ENCODE results near the gene EIF4ENIF1. TPM values are rescaled to one million over a fixed set of nuclear protein-coding genes. Genes with fewer than 3 reads are reported as not detected.
A peak's percentile ranks its signal among the peaks of the same experiment; 100 is the strongest.
"Not testable (repeated sequence)": the region's sequence is repeated elsewhere in the genome, so short reads cannot be mapped to it uniquely, and the experiment has no call there.

EIF4ENIF1 gene
- total and polyA plus RNA-seq, 7 donors, result 9.2 to 34.2 (median 24.8) TPM

DNA sequence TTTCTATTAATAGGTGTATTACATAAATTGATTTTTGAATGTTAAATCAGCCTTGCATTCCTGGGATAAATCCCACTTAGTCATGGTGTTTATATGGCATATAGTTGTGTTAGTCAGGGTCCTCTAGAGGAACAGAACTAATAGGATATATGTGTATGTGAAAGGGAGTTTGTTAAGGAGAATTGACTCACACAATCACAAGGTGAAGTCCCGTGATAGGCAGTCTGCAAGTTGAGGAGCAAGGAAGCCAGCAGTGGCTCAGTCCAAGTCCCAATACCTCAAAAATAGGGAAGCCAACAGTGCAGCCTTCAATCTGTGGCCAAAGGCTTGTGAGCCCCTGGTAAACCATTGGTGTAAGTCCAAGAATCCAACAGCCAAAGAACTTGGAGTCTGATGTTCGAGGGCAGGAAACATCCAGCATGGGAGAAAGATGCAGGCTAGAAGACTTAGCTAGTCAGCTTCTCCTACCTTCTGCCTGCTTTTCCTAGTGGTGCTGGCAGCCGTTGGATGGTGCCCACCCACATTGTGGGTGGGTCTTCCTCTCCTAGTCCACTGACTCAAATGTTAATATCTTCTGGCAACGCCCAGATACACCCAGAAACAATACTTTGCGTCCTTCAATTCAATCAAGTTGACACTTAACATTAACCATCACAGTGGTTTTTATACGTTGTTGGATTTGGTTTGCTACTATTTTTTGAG, 19.6 kb upstream of the EIF4ENIF1 start:
- no peak overlapping the region for H3K27ac ChIP-seq
- no peaks in the 10 kb centered on the region for H3K4me1 ChIP-seq
- H3K36me3 ChIP-seq (ENCODE audit: insufficient read depth in 1 of 2, low read depth in 1 of 2), result no peaks in the 10 kb centered on the region
- H3K9me3 ChIP-seq, result peaks cover 5% of the 10 kb centered on the region
- TF ChIP-seq, protein P1, sequence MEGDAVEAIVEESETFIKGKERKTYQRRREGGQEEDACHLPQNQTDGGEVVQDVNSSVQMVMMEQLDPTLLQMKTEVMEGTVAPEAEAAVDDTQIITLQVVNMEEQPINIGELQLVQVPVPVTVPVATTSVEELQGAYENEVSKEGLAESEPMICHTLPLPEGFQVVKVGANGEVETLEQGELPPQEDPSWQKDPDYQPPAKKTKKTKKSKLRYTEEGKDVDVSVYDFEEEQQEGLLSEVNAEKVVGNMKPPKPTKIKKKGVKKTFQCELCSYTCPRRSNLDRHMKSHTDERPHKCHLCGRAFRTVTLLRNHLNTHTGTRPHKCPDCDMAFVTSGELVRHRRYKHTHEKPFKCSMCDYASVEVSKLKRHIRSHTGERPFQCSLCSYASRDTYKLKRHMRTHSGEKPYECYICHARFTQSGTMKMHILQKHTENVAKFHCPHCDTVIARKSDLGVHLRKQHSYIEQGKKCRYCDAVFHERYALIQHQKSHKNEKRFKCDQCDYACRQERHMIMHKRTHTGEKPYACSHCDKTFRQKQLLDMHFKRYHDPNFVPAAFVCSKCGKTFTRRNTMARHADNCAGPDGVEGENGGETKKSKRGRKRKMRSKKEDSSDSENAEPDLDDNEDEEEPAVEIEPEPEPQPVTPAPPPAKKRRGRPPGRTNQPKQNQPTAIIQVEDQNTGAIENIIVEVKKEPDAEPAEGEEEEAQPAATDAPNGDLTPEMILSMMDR (IDR thresholded peaks at IDR 0.05), result no peak
- DNase-seq (no peak), ATAC-seq (no peak)
- H3K27me3 ChIP-seq (ENCODE audit: insufficient read depth in 3 of 3, low read length in 2 of 3), result no peaks in the 10 kb centered on the region
- H3K4me3 ChIP-seq, result no peak overlapping the region
- intact Hi-C loops (cut with DNase I), result no loop called here
- 77 to 83% (median 81%) methylated on average over 6 of the region's 6 CpGs for WGBS, 3 donors

DNA sequence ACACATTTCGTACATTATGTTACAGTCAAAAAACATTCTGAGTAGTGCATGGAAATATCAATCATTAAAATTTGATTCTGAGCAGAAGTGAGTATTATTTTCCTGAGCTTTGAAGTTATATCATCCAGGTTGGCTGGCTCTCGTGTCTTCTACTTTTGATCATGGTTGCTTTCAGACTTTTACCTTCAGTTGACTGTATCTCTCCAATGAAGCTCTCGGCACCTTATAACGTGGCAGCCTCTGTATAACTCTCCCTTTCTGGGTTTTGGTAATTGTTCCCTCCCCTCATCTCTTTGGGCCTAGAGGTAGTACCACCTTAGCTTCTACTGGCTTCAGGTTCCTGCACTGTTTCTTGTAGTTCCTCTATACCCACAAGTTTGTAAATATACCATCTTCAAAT, 18.9 kb upstream of the EIF4ENIF1 start:
- no peaks in the 10 kb centered on the region for H3K36me3 ChIP-seq (ENCODE audit: insufficient read depth in 1 of 2, low read depth in 1 of 2)
- TF ChIP-seq, protein P1 (IDR thresholded peaks at IDR 0.05), result no peak
- WGBS, 3 donors, result 94 to 95% (median 94%) methylated on average over 4 of the region's 4 CpGs
- ATAC-seq (no peak), DNase-seq (no peak)
- H3K27ac ChIP-seq, result no peak overlapping the region
- intact Hi-C loops (cut with DNase I), result no loop called here
- no peaks in the 10 kb centered on the region for H3K27me3 ChIP-seq (ENCODE audit: insufficient read depth in 3 of 3, low read length in 2 of 3)
- no peak overlapping the region for H3K4me3 ChIP-seq
- peaks cover 5% of the 10 kb centered on the region for H3K9me3 ChIP-seq
- H3K4me1 ChIP-seq, result no peaks in the 10 kb centered on the region

DNA sequence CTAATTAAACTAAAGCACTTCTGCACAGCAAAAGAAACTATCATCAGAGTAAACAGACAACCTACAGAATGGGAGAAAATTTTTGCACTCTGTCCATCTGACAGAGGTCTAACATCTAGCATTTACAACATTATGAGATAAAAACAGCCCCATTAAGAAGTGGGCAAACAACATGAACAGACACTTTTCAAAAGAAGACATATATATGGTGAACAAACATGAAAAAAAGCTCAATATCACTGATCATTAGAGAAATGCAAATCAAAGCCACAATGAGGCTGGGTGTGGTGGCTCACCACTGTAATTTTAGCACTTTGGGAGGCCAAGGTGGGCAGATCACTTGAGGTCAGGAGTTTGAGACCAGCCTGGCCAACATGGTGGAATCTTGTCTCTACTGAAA, 17.9 kb upstream of the EIF4ENIF1 start:
- H3K27ac ChIP-seq; H3K36me3 ChIP-seq (ENCODE audit: insufficient read depth in 1 of 2, low read depth in 1 of 2); DNase-seq; H3K27me3 ChIP-seq (ENCODE audit: insufficient read depth in 3 of 3, low read length in 2 of 3); H3K4me1 ChIP-seq; intact Hi-C loops (cut with DNase I); H3K9me3 ChIP-seq; ATAC-seq; H3K4me3 ChIP-seq: not testable (repeated sequence)

DNA sequence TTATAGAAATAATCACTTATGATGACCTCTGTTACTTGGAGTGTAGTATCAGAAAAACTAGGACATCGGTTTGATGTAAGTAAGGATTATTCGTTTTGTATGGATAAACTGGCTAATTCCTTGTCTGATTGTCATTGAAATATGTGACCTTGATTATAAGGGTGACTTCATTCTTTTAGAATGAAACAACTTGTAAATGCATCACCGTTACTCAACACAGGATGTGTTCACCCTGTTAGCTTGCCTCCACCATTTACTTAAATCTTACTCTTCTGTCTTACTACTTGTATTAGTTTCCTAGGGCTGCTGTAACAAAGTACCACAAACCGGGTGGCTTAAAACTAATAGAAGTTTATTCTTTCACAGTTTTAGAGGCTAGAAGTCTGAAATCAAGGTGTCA, 14.6 kb upstream of the EIF4ENIF1 start:
- Histone ChIP-seq H3K4me1 (no peaks in the 10 kb centered on the region), H3K4me3 (no peak overlapping the region), H3K36me3 (ENCODE audit: insufficient read depth in 1 of 2, low read depth in 1 of 2) (no peaks in the 10 kb centered on the region), H3K27me3 (ENCODE audit: insufficient read depth in 3 of 3, low read length in 2 of 3) (no peaks in the 10 kb centered on the region), H3K27ac (no peak overlapping the region), H3K9me3 (peaks cover 5% of the 10 kb centered on the region)
- DNase-seq (no peak), ATAC-seq (peak in 1 of 4 donors; percentile 30)
- 85 to 90% (median 90%) methylated on average over 4 of the region's 4 CpGs for WGBS, 3 donors
- TF ChIP-seq, protein P1 (IDR thresholded peaks at IDR 0.05), result no peak
- intact Hi-C loops (cut with DNase I), result no loop called here

DNA sequence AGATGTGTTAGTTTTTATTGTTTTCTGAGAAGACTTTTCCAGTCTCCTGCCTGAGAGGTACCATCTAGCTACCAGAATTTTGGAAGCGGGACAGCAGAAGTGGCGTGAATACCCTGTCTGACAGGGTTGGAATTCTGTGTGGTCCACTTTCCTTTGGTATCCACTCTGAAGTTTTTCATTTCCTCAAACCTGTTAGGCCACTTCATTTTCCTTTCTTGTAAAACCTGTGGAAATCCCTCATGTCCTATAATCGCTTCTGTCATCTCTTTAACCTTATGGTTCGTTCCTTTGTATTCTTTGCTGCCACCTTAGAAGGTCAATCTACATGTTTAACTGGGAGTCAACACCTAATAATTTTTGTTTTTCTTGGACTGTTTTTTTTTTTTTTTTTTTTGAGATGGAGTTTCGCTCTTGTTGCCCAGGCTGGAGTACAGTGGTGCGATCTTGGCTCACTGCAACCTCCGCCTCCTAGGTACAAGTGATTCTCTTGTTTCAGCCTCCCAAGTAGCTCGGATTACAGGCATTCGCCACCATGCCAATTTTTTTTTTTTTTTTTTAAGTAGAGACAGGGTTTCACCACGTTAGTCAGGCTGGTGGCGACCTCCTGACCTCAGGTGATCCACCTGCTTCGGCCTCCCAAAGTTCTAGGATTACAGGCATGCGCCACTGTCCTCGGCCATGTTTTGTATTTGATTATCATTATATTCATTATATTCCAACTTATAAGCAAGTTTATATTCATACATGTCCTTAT, 13.7 kb upstream of the EIF4ENIF1 start:
- intact Hi-C loops (cut with DNase I), result no loop called here
- Histone ChIP-seq H3K36me3 (ENCODE audit: insufficient read depth in 1 of 2, low read depth in 1 of 2) (no peaks in the 10 kb centered on the region), H3K27me3 (ENCODE audit: insufficient read depth in 3 of 3, low read length in 2 of 3) (no peaks in the 10 kb centered on the region), H3K27ac (no peak overlapping the region), H3K4me3 (no peak overlapping the region), H3K4me1 (no peaks in the 10 kb centered on the region), H3K9me3 (peaks cover 5% of the 10 kb centered on the region)
- TF ChIP-seq, protein P1 (IDR thresholded peaks at IDR 0.05), result no peak
- 48 to 70% (median 52%) methylated on average over 14 of the region's 14 CpGs for WGBS, 3 donors
- ATAC-seq (peak in 3 of 4 donors; percentile 44 to 53 (median 46)), DNase-seq (no peak)
